ENCODE data around the gene JUNB.

JUNB gene

DNA sequence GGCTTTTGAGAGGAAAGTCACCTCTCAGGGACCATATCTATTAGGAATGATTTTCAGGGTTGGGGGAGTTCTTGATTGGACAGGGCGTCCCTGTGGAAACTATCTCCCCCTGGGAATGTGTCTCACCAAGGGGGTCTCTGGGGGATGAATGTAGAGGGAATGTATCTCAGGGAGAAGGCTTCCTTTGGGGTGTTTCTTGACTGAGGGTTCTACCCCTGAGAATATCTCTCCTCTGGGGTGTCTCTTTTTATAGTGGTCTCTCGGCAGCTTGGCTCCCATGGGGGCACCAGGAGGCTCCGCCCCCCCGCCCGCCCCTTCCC is 42.1 kb downstream of the JUNB start:
- no peaks in the 10 kb centered on the region for H3K36me3 ChIP-seq (ENCODE audit: insufficient read depth, low read length)
- peak overlapping the region; percentile 62 for H3K4me2 ChIP-seq (ENCODE audit: low read depth, low read length, poor library complexity, severe bottlenecking)
- H3K9ac ChIP-seq (ENCODE audit: low read depth, low read length, poor library complexity, severe bottlenecking) = no peak overlapping the region
- peak overlapping the region; percentile 61 for H3K4me3 ChIP-seq (ENCODE audit: low read length, poor library complexity, severe bottlenecking)
- H3K4me1 ChIP-seq (ENCODE audit: insufficient read depth, low read length, poor library complexity, severe bottlenecking) = peaks cover 21% of the 10 kb centered on the region
- no peaks in the 10 kb centered on the region for H3F3A ChIP-seq (ENCODE audit: low read depth)
- H3K9me3 ChIP-seq (ENCODE audit: insufficient read depth, low read depth, low read length) = no peaks in the 10 kb centered on the region
- H3K27me3 ChIP-seq (ENCODE audit: insufficient read depth, low read length, poor library complexity, severe bottlenecking) = no peaks in the 10 kb centered on the region
- H3K9me2 ChIP-seq (replicated peaks; ENCODE audit: low read depth, low read length) = no peaks in the 10 kb centered on the region
- no peaks in the 10 kb centered on the region for H4K20me1 ChIP-seq (ENCODE audit: insufficient read depth, low read length, poor library complexity, severe bottlenecking)
- no peak for TF ChIP-seq EZH2phosphoT487 (IDR thresholded peaks at IDR 0.05; ENCODE audit: borderline replicate concordance)
- TF ChIP-seq, protein P1, sequence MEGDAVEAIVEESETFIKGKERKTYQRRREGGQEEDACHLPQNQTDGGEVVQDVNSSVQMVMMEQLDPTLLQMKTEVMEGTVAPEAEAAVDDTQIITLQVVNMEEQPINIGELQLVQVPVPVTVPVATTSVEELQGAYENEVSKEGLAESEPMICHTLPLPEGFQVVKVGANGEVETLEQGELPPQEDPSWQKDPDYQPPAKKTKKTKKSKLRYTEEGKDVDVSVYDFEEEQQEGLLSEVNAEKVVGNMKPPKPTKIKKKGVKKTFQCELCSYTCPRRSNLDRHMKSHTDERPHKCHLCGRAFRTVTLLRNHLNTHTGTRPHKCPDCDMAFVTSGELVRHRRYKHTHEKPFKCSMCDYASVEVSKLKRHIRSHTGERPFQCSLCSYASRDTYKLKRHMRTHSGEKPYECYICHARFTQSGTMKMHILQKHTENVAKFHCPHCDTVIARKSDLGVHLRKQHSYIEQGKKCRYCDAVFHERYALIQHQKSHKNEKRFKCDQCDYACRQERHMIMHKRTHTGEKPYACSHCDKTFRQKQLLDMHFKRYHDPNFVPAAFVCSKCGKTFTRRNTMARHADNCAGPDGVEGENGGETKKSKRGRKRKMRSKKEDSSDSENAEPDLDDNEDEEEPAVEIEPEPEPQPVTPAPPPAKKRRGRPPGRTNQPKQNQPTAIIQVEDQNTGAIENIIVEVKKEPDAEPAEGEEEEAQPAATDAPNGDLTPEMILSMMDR (conservative IDR thresholded peaks at IDR 0.05; ENCODE audit: low read length) = no peak
- no peaks in the 10 kb centered on the region for H3K79me2 ChIP-seq (ENCODE audit: insufficient read depth, low read length)
- H2AFZ ChIP-seq (ENCODE audit: low read length) = no peak overlapping the region

DNA sequence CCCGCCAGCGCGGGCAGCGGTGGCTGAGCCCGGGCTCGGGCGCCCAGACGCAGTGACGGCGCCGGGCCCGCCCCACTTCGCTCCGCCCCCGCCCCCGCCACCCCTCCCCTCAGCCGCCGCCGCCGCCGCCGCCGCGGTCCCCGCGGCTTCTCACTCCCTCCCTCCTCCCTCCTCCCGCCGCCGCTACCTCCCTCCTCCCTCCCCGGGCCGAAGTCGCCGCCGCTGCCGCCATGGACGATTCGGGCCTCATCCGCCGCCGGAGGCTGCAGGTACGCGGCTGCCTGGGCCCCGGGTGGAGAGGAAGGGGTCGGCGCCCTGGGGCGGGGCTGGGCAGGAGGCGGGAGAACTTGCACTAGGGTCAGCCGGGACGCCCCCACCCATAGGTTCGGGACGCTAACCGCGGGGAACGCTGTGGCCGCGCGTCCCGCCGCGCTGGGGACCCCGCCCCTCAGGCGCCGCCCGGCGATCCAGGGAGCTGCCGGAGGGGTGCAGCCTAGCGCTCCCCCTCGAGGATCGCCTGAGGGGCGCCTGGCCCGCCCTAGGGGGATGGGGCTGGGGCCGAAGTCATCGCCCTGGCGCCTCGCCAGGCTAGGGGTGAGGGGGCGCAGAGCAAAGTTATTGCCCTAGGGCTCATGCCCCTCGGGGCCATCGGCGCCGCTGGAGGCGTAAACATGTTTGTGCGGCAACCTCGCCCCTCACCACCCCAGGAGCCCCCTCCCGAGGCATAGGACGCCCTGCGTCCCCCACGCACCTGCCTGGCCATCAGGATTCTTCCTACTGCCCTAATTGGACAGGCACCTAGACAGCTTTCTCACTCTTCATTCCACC is 42.7 kb downstream of the JUNB start:
- peaks cover 4% of the 10 kb centered on the region; the same call in 1 of the 2 replicates for H3K79me2 ChIP-seq (ENCODE audit: insufficient read depth, low read length)
- H3K9me2 ChIP-seq (replicated peaks; ENCODE audit: low read depth, low read length) = no peaks in the 10 kb centered on the region
- TF ChIP-seq, protein P1 (conservative IDR thresholded peaks at IDR 0.05; ENCODE audit: low read length) = 0 out of 2 replicates have a peak, but pooled peaks have one; percentile 14
- no peak for TF ChIP-seq EZH2phosphoT487 (IDR thresholded peaks at IDR 0.05; ENCODE audit: borderline replicate concordance)
- no peaks in the 10 kb centered on the region for H3K9me3 ChIP-seq (ENCODE audit: insufficient read depth, low read depth, low read length)
- H4K20me1 ChIP-seq (ENCODE audit: insufficient read depth, low read length, poor library complexity, severe bottlenecking) = no peaks in the 10 kb centered on the region
- no peaks in the 10 kb centered on the region for H3K36me3 ChIP-seq (ENCODE audit: insufficient read depth, low read length)
- H3K9ac ChIP-seq (ENCODE audit: low read depth, low read length, poor library complexity, severe bottlenecking) = peak overlapping the region; percentile 75
- peak overlapping the region; percentile 78 for H3K4me2 ChIP-seq (ENCODE audit: low read depth, low read length, poor library complexity, severe bottlenecking)
- H3K4me1 ChIP-seq (ENCODE audit: insufficient read depth, low read length, poor library complexity, severe bottlenecking) = peaks cover 24% of the 10 kb centered on the region
- peak overlapping the region; percentile 94 for H2AFZ ChIP-seq (ENCODE audit: low read length)
- H3K27me3 ChIP-seq (ENCODE audit: insufficient read depth, low read length, poor library complexity, severe bottlenecking) = no peaks in the 10 kb centered on the region
- peak overlapping the region; percentile 78 for H3K4me3 ChIP-seq (ENCODE audit: low read length, poor library complexity, severe bottlenecking)
- H3F3A ChIP-seq (ENCODE audit: low read depth) = no peaks in the 10 kb centered on the region

DNA sequence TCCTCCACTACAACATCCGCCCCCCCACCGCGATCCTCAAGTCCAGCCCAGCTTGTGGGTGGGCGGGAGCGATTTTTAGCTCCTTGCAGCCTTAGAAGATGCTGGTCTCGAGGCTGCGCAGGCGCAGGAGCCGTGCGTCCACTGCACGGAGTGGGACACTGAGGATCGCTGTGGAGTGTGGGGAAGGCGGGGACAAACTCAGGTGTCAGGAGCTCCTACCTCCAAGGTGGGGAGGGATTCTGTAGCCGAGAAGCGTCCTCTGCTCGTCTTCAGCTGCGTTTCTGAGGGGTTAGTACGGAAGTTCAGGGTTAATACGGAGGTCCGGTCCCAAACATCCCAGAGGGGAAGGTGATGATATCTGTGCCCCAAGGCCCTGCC is 43.3 kb downstream of the JUNB start, which contains the start of gene RTBDN:
TSS of gene RTBDN (minus strand) at position 14 of the 378 bp plus-strand sequence. CDS start 4,600 bp downstream, outside the sequence.
- H3K9me2 ChIP-seq (replicated peaks; ENCODE audit: low read depth, low read length) = no peaks in the 10 kb centered on the region
- H3K4me3 ChIP-seq (ENCODE audit: low read length, poor library complexity, severe bottlenecking) = peak within 1 kb of the TSS; percentile 78
- H3K9ac ChIP-seq (ENCODE audit: low read depth, low read length, poor library complexity, severe bottlenecking) = peak within 1 kb of the TSS; percentile 75
- peak within 1 kb of the TSS; percentile 94 for H2AFZ ChIP-seq (ENCODE audit: low read length)
- no peaks in the 10 kb centered on the region for H3K27me3 ChIP-seq (ENCODE audit: insufficient read depth, low read length, poor library complexity, severe bottlenecking)
- peaks cover 5% of the 10 kb centered on the region for H4K20me1 ChIP-seq (ENCODE audit: insufficient read depth, low read length, poor library complexity, severe bottlenecking)
- peak within 1 kb of the TSS; percentile 78 for H3K4me2 ChIP-seq (ENCODE audit: low read depth, low read length, poor library complexity, severe bottlenecking)
- peaks cover 30% of the 10 kb centered on the region for H3K4me1 ChIP-seq (ENCODE audit: insufficient read depth, low read length, poor library complexity, severe bottlenecking)
- no peaks in the 10 kb centered on the region for H3K9me3 ChIP-seq (ENCODE audit: insufficient read depth, low read depth, low read length)
- H3F3A ChIP-seq (ENCODE audit: low read depth) = no peaks in the 10 kb centered on the region
- TF ChIP-seq, protein P1 (conservative IDR thresholded peaks at IDR 0.05; ENCODE audit: low read length) = no peak
- TF ChIP-seq EZH2phosphoT487 (IDR thresholded peaks at IDR 0.05; ENCODE audit: borderline replicate concordance) = no peak
- H3K79me2 ChIP-seq (ENCODE audit: insufficient read depth, low read length) = peaks cover 10% of the 10 kb centered on the region
- no peaks in the 10 kb centered on the region for H3K36me3 ChIP-seq (ENCODE audit: insufficient read depth, low read length)
